GM21529 (cell line): ENCODE results near the gene CDH13.

Experiments used
- ATAC-seq: cut with Tn5 transposase; IDR thresholded peaks from one replicate; pipeline ENCODE4 v1.9.1; 2021; ENCODE audit not compliant: unreplicated experiment

Gene CDH13

DNA sequence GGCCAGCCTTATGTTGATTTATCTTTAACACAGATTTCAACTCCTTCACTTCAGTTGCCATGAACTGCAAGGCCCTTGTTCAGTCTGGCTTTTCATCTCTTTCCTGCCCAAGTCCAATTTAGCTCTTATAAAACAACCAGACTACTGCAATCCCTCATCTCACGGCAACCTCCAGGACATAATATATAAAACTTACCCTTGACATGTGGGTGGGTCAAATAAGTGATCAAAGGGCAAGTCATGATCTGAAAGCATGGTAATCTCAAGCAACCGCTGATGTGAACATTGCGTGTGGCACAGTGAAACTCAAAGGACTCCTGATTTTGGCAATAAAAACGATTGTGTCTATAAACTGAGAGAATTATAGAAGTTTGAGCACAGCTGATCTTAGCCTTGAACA is 364.6 kb downstream of the CDH13 start:
- no peak for ATAC-seq

DNA sequence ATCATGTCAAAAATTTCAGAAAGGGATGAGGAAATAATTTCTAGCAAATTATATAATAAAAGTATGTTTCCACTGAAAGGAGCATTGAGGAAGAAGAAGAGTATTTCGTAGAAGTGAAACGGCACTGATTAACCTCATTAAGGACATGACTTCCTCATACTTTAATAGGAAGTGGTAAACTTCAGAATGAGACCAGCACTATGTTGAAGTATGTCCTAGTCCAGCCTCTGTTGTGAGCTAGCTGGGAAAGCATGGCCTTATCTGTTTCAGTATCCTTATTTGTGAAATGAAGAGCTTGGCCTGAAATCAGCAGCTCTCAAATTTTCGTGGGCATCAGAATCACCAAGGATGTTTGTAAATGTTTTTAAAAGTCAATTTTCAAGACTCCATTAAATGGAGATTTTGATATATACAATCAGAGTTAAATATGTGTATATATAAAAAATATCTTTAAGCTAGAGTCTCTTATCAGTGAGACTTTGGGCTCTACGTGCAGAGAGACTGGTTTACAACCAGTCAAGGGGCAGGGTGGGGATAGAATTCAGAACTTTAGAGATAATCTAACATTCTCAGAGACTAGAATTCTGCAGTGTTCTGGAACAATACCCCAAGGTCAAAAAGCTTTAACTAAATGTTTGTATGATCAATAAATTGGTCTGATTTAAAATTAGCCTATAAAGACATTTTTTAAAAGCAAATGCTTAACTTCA is 365.4 kb downstream of the CDH13 start:
- ATAC-seq, result no peak

DNA sequence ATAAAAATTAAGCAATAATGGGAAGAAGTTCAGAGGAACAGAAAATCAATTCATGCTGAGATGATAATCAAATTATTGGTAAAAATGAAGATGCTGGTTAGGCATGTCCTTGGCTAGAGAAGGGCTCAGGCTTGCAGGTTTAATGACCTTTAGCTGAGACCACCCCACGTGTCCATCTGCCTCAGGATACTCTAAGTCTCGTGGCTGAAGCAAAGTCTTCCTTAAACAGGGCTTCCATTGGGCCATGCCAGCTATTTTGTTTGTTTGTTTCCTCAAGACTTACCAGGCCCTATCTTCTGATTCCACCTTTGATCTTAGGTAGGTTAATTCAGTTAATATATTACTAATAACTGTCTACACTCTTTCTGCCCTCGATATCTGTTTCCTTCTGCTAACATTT is 366.0 kb downstream of the CDH13 start:
- ATAC-seq, result no peak

DNA sequence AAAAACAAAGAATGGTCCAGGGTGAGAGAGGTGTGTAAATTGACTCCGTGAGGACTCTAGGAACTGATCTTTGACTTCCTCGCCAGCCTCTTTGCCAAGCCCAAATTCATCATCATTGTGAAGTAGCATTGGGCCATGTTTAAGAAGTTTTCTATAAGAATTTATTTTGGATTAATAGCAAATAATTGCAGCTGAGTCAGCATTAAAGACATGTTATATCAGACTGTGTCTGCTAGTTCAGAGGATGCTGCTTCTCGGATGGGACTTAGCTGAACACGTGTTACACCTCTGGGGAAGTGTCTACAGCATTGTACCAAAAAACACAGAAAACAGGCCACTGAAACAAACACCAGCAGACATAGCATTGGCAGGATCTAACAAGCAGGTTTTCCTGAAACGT is 366.6 kb downstream of the CDH13 start:
- ATAC-seq, result no peak

DNA sequence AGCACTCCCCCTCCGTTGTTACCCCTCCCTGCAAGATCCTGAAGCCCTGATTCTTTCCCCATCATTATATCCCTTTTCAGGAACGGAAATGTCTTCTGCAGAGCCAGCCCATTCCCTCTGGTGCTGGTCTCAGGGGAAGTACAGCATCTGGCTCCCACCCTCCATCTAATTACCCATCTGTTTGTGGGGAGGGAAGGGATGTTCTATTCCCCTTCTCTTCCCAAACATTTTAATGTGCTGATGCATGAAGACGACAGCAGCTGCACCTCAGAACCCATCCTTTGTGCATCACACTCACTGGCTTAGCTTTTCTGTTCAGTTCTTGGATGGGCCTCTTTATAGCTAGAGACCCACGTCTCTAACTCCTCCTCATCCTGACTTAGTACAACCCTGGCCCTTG is 367.2 kb downstream of the CDH13 start:
- ATAC-seq, result no peak

DNA sequence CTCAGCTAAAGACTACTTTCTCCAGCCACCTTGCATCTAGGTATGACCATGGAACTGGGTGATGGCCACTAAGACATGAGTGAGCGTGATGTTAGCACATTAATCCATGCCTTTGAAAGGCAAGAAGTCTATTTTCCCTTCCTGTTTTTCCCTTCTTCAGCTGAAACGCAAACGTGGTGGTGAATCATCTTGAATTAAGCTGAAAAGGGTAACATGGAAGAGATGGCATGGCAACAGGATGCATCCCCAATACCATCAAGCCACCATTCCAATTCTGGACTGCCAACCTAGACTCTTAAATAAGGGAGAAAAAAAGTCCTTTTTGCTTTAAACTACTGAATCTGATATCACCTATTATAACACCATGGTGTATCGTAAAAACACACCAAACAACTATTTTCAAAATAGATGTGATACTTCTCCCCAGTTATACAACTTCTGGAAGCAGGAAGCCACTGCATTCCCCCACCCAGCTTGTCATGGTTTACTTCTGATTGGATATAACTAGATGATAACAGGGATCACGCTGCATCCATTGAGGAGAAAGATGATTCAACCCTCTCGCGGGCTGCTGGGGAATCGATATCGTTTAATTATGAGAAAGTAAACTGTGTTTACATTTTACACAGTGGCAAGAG is 368.6 kb downstream of the CDH13 start:
- ATAC-seq, result no peak

DNA sequence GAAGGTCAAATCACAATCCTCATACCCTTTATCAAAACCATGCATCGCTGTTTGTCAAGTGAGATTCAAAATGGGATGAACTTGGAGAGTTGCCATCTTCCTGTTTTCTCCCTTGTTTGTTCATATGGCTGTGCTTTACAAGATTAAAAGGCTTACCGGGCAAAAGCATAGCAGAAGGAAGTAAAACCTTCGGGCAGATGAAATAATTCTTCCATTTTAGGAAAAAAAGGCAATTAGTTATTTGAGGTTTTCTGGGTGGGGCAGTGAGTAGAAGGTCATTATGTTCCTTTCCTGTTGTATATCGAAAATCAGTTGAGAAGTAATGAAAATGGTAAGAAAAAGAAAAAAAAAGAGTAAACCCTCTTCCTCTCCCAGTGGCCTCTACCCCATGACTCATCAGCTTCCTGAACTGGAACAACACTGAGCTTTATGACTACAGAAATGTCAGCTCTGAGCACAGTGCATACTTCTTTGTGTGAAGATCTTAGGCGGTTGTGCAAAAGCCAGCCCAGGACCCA is 369.2 kb downstream of the CDH13 start:
- no peak for ATAC-seq

DNA sequence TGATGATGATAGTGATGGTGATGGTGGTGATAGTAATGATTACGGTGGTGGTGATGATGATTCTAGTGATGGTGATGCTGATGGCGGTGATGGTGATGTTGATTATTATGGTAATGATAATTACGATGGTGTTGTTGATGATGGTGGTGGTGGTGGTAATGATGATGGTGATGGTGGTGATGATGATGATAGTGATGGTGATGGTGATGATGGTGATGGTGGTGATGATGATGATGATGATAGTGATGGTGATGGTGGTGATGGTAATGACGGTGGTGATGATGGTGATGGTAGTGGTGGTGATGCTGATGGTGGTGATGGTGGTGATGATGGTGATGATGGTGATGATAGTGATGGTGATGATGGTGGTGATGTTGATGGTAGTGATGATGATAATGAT is 370.0 kb downstream of the CDH13 start:
- ATAC-seq, result no peak

DNA sequence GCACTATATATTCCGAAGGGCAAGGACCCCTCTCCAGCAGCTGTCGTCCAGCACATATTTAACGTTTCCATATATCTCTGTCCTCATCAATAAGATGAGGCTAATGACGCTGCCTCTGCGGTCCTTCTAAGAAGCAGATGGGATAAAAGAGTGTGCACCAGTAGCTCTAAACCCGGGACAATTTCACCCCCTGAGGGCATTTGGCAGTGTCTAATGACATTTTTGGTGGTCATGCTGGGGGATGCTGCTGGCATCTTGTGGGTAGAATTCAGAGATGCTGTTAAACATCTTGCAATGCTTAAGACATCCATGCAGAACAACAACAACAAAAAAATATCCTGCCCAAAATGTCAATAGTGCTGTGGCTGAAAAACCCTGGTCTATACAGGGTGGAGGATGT is 372.9 kb downstream of the CDH13 start:
- ATAC-seq, result no peak

DNA sequence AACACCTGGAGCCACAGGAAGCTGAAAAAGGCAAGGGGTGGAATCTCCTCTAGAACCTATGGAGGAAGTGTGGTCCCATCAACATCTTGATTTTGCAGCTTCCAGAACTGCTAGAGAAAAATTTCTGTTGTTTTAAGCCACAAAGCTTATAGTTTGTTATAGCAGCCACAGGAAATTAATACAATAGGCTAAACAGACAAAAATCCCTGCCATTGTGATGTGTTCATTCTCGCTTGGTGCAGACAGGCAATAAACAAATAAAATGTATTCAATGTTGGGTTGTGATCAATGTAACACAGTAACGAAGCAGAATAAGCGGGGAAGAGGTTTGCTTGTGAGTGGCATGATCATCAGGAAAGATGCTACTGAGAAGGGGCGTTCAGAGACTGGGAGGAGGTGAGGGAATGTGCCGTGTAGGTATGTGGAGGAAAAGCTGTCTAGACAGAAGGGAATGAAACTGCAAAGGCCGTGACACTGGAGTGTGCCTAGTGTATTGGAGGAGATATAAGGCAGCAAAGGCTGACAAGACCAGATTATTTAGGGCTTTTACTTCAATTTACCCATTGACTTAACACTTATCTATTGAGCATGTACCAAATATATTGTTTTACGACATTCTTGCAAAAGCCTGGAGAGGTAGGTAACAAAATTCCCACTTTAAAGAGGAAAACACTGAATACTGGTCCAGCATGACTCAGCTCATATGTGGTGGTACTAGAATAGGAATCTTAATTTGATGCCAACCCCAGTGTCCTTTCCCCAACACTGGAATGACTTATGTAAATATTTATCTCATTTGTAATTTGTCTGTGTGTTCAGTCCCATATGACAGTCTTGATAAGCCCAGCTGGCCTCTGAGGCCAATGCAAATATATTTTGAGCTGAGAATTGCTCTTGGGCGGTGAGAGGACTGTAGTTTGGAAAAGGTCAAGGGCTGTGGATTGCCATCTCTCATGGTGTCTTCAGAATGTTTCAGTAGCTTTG is 375.9 kb downstream of the CDH13 start:
- no peak for ATAC-seq

DNA sequence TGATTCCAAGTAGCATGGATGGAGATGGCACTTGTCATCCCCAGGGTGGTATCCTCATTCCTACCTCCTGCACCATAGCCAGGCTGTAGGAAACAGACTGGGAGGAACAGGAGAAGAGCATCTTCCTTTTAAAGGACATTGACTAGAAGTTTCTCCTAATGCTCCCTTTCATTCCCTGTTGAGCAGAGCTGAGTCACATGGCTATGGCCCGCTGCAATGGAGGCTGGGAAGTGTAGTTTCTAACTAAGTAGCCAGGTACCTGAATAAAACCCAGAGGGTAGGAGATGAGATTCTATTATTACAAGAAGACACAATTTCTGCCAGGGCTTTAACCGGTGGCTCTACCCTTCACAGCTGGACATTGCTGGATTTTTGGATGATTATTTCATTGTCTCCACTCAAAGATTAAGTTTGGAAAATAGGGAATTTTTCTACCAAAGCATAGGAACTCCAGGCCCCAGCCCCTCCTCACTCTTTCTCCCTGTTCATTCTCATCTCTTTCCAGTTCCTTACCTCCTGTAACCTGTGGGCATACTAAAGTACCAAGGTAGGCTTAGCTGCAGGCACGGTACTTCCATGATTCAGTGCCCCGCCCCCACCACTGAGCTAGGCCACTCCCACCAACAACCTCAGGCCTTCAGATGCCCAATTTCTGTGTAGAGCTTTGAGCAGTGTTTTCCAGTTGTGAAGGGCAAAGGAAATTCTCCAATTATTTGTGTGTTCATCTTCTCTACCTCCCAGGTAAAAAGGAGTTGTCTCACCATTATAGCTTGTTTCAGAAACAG is 378.3 kb downstream of the CDH13 start:
- no peak for ATAC-seq

DNA sequence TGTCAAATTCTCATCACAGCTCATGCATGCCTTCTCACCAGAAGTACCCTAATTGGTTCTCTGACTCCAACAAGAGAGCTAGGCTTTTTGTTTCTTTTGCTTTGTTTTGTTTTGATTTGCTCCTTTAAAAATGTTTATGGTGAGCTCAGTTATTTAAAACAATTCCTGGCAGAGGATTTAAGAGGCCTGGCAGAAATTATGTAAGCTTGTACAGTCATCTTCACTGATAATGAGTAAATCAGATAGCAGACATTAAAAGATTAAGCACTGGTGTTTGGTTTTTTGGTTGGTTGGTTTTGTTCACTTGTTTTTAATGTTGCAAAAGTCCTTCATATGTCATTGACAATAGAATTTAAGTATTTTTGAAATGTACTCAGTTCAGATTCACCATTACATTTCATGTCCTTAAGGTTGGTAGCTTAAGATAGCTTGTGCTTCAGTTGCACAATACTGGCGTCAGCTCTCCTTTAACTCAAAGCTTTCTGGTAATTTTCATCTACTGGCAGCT is 378.9 kb downstream of the CDH13 start:
- no peak for ATAC-seq

DNA sequence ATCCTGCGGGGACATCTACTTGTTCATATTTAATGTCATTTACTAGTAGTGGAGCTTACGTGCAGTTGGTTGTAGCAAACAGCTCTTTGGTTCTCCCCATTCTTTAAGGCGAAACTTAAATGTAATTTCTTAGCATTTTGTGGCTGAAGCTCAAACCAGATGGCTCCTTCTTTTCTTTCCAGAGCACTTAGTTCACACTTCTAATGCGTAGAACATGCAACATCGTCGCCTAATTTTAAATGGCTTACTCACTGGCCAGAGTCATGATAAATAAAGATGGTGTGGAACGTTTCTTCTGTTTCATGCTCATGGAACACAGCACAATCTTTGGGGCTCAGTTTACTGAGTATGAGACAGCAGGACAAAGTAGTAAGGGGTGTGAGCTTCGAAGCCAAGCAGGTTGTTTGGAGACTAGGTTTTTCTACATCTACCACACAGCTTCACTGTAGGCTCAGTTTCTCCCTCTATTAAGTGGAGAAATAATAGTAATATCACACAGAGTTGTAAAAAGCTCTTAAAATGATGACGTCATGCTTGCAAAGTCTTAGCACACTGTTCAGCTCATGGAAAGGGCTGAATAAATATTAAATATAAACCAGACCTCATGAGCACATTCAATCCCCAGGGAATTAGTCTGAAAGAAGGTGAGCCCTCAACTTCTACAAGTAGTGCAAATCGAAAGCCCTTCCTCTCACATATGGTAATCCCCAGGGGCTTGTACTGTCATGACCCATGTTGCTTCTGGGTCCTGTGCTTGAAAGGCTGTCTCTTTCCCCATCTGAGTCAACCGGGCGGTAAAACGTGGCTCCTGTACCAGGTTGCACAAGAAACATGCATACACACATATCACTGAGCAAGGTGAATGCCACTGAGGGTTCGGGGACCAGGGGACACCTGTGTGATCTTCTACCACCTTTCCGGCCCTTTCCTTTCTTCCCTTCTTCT is 384.3 kb downstream of the CDH13 start:
- ATAC-seq, result no peak

DNA sequence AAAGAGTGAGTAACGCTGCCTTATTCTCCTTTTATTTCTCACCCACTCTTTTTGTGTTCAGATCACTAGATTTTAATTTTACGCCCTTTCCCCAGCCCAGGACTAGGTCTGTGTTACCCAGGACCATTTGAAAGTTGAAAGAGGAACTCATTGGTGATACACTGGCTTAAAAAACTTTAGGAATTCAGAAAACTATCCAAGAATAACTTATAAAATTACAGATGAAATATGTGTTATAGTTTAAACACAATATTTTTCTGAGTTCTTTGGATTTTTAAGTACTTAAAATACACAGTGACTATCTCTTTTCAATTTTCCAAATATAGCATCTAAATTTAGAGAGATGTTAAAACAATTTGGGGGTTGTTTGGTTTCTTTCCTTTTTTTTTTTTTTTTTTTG is 385.2 kb downstream of the CDH13 start:
- no peak for ATAC-seq

DNA sequence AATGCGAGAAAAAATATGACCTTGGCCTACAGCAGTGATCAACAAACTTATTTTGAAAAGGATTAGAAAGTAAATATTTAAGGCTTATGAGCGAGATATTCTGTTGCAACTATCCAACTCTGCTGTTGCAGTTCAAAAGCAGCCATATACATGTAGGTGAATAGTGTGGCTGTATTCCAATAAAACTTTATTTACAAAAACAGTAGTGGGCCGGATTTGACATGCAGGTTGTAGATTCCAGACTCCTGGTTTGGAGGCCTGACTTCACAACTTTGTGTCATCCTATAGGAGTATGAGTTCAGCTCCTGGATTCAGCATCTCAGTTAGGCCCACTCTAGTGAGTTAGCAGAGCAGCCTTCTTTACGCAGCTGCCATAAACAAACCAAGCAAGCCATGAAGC is 386.3 kb downstream of the CDH13 start:
- ATAC-seq, result no peak

DNA sequence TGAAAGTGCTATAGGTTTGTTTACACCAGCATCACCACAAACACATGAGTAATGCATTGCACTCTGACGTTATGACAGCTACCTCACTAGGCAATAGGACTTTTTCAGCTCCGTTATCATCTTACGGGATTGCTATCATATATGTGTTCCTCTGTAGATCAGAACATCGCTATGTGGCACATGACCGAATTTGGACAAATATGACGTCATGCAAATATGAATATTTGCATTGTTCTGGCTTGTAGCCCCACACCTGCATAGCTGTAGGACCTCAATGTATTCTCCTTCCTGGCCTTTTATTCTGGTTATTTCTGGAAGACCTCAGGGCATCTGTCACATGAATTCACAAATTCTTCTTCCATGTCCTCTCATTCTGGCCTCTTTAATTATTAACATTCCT is 393.2 kb downstream of the CDH13 start:
- no peak for ATAC-seq

DNA sequence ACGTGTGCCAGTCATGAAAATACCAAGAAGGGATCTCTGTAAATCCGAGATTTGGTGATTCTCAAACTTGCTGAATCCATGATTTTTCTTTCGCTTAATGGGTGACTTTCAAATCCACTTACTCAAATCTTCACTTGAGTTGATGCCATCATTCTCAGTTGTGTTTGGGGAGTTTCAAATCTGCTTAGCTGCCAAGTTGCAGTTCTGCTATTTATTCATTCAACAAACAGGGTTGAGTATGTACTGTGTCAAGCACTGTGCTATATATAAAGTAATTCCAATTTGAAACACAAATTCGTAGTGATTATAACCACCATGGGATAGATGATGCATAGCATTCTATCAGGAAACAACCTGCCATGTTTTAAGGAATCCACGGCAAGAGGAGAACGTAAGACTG is 394.3 kb downstream of the CDH13 start:
- ATAC-seq, result no peak

DNA sequence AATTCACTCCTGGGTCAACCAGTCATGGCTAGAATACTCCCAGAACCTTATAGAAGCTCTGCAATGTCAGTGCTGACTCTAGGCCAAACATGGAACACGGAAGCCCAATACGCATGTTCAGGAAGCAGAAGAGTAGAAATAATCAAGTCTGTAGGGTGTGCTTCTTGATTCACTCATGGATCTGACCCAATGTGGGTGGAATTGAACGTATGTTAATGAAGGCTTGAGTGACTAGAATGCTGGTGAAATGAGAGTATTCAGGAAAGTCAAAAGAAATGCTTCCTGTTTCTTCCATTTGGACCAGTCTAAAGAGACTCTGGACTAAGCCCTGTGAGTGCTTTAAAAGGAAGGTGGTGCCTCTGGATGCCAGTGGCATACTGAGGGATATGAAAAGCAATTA is 395.0 kb downstream of the CDH13 start:
- no peak for ATAC-seq

DNA sequence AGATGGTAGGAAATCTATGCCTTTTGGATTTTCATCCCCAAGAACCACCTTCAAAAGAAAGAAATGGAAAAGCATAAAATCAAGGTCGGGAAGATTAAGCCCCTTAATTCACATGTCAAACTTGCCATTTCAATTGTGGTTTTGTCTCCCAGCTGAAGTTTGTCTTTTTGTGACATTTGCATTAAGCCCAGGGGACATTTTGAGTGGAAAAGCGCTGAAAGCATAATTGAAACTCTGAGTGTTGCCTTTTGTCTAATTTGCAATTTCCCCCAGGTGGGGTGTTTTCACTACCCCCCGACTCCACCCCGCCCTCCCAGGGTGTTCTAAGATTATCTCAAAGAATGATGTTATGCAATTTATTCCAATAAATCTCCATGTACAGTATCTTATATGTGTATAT is 396.2 kb downstream of the CDH13 start:
- no peak for ATAC-seq

DNA sequence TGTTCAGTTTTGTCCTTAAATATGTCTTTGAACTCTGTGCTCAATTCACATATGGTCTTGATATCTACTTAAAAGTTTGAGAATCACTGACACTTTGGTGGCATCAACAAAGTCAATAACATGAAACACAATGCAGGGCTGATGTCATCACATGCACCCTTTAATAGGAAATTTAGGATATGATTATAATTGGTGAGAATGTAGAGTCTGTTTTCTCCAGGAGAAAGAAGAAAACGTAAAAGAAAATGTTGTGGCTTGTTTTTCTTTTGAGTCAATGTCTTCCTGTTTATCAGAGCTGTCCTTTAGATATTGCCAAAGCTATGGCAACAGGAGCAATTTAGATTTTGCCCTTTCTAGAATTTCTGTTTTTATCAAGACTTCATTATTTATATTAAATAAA is 396.9 kb downstream of the CDH13 start:
- ATAC-seq, result no peak
